Left ventricle myocardium inferior (tissue), 1 donor: Measurements from ENCODE around the gene CNTNAP2. TPM values are rescaled to one million over a fixed set of nuclear protein-coding genes. Genes with fewer than 3 reads are reported as not detected.

Source experiments
- DNase-seq: peaks from one replicate; pipeline ENCODE4 v3.0.0-alpha.2; 2020
- H3K27ac ChIP-seq: fragments of 200-600 bp; replicated peaks from 2 replicates; pipeline ENCODE4 v1.8.0; 2021
- H3K27me3 ChIP-seq: fragments of 200-600 bp; 2 replicates; pipeline ENCODE4 v1.8.0; 2021; ENCODE audit warnings: low read depth
- H3K36me3 ChIP-seq: fragments of 200-600 bp; 2 replicates; pipeline ENCODE4 v1.8.0; 2021
- H3K4me1 ChIP-seq: fragments of 200-600 bp; 2 replicates; pipeline ENCODE4 v1.8.0; 2021
- H3K4me3 ChIP-seq: fragments of 200-600 bp; 2 replicates; pipeline ENCODE4 v1.8.0; 2021; ENCODE audit warnings: mild to moderate bottlenecking, moderate library complexity
- H3K9me3 ChIP-seq: fragments of 200-600 bp; replicated peaks from 2 replicates; pipeline ENCODE4 v1.8.0; 2021
- intact Hi-C: fragments of 100-400 bp; cut with micrococcal nuclease; formaldehyde crosslinking; loops from one replicate; pipeline ENCODE4 v1.11.0; 2022
- total RNA-seq: library from RNA; stranded (reverse); fragmentation: NEBNext Ultra II Directional; extraction: Animal tissue kit (Norgen Biotek cat#: 25700); gene quantifications from one replicate; pipeline ENCODE4 v1.2.1, GENCODE V29; 2021
- TF ChIP-seq, protein P1 (sequence below): fragments of 200-600 bp; IDR thresholded peaks from 2 replicates; pipeline ENCODE4 v1.8.0; 2021; ENCODE audit warnings: antibody characterized with exemption, mild to moderate bottlenecking, borderline replicate concordance
- donor health status: DM: no; HTN: yes; CAD: no; lungs with severe emphysema.

The CNTNAP2 gene
- total RNA-seq, 1 donor from 2014 or later: 0.99 TPM

DNA sequence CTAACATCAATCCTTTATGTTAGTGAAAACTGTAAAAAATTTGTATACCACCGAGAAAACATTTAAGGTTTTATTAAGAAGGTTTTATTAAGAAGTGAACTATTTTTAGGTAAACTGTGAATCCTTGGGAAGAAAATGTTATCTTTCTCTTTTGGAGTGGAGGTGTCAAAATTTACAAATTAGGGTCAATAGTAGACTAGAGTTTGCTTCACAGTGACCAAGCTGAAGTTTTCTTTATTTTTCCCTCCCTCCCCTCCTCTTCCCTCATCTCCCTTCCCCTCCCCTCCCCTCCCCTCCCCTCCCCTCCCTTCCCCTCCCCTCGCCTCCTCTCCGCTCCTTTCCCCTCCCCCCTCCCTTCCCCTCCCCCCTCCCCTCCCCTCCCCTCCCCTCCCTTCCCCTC, 168.8 kb downstream of the CNTNAP2 start:
- Histone ChIP-seq H3K9me3 (no peaks in the 10 kb centered on the region), H3K4me3 (no peak overlapping the region), H3K27me3 (no peaks in the 10 kb centered on the region), H3K4me1 (no peaks in the 10 kb centered on the region), H3K27ac (no peak overlapping the region), H3K36me3 (no peaks in the 10 kb centered on the region)
- no peak for DNase-seq
- intact Hi-C loops: no loop called here
- TF ChIP-seq, protein P1, sequence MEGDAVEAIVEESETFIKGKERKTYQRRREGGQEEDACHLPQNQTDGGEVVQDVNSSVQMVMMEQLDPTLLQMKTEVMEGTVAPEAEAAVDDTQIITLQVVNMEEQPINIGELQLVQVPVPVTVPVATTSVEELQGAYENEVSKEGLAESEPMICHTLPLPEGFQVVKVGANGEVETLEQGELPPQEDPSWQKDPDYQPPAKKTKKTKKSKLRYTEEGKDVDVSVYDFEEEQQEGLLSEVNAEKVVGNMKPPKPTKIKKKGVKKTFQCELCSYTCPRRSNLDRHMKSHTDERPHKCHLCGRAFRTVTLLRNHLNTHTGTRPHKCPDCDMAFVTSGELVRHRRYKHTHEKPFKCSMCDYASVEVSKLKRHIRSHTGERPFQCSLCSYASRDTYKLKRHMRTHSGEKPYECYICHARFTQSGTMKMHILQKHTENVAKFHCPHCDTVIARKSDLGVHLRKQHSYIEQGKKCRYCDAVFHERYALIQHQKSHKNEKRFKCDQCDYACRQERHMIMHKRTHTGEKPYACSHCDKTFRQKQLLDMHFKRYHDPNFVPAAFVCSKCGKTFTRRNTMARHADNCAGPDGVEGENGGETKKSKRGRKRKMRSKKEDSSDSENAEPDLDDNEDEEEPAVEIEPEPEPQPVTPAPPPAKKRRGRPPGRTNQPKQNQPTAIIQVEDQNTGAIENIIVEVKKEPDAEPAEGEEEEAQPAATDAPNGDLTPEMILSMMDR: no peak

DNA sequence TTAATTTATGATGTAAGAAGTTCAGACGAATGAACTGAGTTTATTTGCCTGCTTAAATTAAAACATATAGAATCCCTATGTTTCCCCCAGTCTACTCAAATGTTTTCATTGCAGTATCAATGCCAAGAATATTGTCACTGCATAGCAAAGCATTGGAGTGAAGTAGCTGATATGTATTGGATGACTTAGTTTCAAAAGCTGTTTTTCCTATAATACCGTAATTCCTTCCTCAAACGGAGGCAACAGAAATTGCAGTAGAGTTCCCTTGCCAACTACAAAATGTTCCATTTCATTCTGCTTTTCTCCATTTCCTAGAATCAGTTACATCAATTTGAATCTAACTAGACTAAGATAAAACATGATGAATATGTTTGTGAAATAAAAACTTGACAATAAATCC, 174.1 kb downstream of the CNTNAP2 start:
- Histone ChIP-seq H3K9me3 (no peaks in the 10 kb centered on the region), H3K36me3 (no peaks in the 10 kb centered on the region), H3K4me3 (no peak overlapping the region), H3K27me3 (no peaks in the 10 kb centered on the region), H3K27ac (no peak overlapping the region), H3K4me1 (no peaks in the 10 kb centered on the region)
- intact Hi-C loops: no loop called here
- DNase-seq: no peak
- TF ChIP-seq, protein P1: no peak

DNA sequence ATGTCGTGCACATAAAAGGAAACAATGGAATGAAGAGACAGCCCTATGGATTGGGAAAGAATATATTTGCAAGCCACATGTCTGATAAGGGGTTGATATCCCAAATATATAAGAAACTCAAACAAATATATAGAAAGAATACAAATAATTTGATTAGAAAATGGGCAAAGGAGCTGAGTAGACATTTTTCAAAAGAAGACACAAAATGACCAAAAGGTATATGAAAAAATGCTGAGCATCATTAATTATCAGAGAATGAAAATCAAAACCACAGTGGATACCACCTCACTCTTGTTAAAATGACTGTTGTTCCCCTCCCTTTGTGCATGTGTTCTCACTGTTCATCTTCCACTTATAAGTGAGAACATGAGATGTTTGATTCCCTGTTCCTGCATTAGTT, 175.3 kb downstream of the CNTNAP2 start:
- DNase-seq: no peak
- intact Hi-C loops: no loop called here

DNA sequence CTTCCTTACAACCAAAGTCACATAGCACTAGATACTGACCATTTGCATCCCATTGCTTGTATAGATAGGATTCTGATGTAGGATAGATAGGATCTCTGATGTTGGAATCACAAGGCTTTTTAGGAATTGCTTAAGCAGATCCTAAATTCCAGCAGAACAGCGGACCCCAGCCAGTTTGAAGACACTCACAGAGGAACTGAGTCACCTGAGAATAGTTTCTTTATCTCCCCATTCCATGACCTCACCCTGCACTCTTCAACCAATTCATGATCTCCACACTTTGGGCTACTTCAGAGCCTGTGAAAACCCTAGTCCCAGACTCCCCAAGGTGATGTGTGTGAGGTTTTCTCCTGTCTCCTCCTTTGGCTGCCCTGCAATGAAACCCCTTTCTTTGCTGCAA, 179.4 kb downstream of the CNTNAP2 start:
- no peak overlapping the region for H3K4me3 ChIP-seq
- DNase-seq: no peak
- intact Hi-C loops: no loop called here
- H3K36me3 ChIP-seq: no peaks in the 10 kb centered on the region
- TF ChIP-seq, protein P1: no peak
- H3K27me3 ChIP-seq: no peaks in the 10 kb centered on the region
- H3K9me3 ChIP-seq: no peaks in the 10 kb centered on the region
- no peaks in the 10 kb centered on the region for H3K4me1 ChIP-seq
- no peak overlapping the region for H3K27ac ChIP-seq

More for the DNA sequence above, 175.3 kb downstream of the CNTNAP2 start:
- H3K4me3 ChIP-seq: no peak overlapping the region
- no peaks in the 10 kb centered on the region for H3K9me3 ChIP-seq
- no peaks in the 10 kb centered on the region for H3K4me1 ChIP-seq
- H3K27me3 ChIP-seq: no peaks in the 10 kb centered on the region
- no peak overlapping the region for H3K27ac ChIP-seq
- TF ChIP-seq, protein P1: no peak
- H3K36me3 ChIP-seq: no peaks in the 10 kb centered on the region

DNA sequence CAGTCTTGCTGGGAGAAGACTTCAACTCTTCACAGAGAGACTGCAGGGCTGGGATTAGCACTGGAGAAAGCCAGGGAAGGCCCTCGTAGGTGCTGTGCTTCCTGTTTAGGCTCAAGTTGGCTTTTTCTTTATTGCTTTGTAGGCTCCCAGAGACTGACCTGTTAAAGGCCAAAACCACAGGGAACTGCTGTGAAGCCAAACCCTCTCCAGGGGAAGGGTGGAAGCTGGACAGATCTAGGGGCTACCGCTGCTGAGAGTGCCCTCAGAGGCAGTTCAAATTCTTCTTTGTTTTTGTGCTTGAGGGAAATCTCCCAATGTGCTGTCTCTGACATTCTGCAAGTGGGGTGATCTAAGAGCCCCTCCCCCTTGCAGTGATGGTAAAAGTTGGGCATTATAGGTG, 198.4 kb downstream of the CNTNAP2 start:
- Histone ChIP-seq H3K36me3 (no peaks in the 10 kb centered on the region), H3K4me1 (no peaks in the 10 kb centered on the region), H3K9me3 (peaks cover 15% of the 10 kb centered on the region), H3K27ac (no peak overlapping the region), H3K4me3 (no peak overlapping the region), H3K27me3 (no peaks in the 10 kb centered on the region)
- intact Hi-C loops: no loop called here
- no peak for DNase-seq
- TF ChIP-seq, protein P1: no peak

DNA sequence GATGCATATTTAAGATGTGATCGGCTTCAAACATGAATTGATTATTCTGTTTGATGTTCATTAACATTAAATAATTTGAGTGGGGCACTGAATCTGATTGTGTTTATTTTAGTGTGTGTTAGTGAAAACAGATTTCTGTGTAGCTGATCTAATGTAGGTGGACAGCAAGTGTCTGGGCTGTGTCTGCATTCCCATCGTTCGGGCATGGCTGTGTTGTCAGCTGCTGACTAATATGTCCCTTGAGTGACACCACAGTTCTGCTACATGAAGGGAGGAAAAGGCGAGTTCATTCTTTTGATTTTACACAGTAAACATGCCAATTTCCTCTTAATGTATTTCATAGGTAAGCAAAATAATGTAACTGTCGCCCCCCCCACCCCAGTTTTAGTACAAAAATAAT, 203.0 kb downstream of the CNTNAP2 start:
- no peak for DNase-seq
- Histone ChIP-seq H3K27ac (no peak overlapping the region), H3K9me3 (no peaks in the 10 kb centered on the region), H3K27me3 (no peaks in the 10 kb centered on the region), H3K4me3 (no peak overlapping the region), H3K36me3 (no peaks in the 10 kb centered on the region), H3K4me1 (no peaks in the 10 kb centered on the region)
- TF ChIP-seq, protein P1: no peak
- intact Hi-C loops: no loop called here
